ENCODE results near the gene STX2. TPM values are rescaled to one million over a fixed set of nuclear protein-coding genes. Genes with fewer than 3 reads are reported as not detected.
"Not testable (repeated sequence)": the region's sequence is repeated elsewhere in the genome, so short reads cannot be mapped to it uniquely, and the experiment has no call there.

The STX2 gene
- polyA plus RNA-seq (ENCODE audit: insufficient read length in 4 of 4) = 10 to 100 TPM; 22.4 to 36.0 (median 28.5) TPM

DNA sequence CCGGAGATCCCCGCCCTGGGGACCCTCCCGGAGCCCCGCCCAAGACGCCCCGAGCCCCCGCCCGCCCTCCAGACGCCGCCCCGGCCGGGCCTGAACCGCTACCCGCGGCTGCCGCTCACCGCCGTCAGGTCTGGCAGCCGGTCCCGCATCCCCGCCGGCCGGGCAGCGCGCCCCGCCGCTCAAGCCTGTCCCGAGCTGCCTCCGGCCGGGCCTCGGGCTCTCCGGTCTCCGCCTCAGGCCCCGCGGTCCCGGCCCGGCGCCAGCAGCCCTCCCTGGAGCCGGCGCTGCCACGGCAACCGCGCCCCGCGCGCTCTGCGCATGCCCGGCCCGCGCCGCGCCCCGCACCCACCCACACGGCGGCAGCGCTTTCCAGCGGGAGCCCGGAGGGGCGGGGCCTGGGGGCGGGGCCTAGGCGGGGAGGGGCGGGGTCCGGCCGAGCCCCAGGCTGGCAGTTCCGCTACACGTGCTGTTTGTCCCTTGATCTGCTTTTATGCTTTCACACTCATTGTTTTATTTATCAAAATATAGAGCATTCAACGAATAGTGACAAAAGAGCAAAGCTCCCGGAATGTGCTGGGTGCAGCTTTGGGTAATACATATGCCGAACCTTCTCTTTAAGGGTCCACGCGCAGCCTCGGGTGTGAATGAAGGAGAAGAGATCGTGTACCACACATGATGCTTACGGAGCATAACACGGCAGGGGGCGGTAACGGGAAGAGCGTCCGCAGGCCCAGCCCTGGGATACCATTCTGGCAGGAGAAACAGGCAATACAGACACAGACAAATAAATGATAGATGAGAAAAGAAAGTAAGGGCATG is at the start of gene STX2:
Gene STX2, minus strand, starts transcription at position 300 of the 819 bp plus-strand sequence. Its CDS starts 151 bp downstream, at position 149.
- peak in 2 of 4 donors; percentile 63 to 73 for DNase-seq (ENCODE audit: low read depth in 4 of 4, low spot score in 2 of 4)

DNA sequence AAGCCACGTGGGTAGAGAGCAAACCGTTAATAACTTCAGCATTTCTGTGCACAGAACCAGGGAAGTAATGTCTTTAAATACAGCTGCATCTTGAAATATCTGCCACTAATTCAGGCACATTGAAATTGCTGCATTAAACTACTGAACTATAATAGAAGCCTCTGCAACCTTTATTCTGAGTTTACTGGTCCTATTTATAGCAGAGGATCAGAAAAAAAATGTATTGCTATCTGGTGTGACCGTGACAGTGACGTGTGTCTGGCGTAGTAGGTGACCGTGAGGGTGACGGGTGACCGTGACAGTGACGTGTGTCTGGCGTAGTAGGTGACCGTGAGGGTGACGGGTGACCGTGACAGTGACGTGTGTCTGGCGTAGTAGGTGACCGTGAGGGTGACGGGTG is 48.1 kb upstream of the STX2 start:
- DNase-seq (ENCODE audit: low read depth in 4 of 4, low spot score in 2 of 4) = not testable (repeated sequence)

DNA sequence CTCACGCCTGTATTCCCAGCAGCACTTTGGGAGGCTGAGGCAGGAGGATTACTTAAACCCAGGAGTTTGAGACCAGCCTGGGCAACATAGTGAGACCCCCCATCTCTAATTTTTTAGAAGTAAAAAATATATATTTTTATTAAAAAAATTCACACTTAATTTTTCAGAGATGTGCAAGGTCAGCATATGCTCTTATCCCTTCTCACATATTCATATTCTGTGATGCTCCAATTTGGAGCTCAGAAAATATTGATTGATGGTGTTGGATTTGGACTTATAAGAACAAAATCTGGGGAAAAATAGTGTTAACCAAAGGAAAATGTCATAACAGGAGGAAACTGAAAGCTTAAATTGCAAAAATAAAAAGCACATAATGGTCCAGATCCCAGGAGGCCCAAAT is 42.5 kb upstream of the STX2 start:
- no peak for DNase-seq (ENCODE audit: low read depth in 4 of 4, low spot score in 2 of 4)

DNA sequence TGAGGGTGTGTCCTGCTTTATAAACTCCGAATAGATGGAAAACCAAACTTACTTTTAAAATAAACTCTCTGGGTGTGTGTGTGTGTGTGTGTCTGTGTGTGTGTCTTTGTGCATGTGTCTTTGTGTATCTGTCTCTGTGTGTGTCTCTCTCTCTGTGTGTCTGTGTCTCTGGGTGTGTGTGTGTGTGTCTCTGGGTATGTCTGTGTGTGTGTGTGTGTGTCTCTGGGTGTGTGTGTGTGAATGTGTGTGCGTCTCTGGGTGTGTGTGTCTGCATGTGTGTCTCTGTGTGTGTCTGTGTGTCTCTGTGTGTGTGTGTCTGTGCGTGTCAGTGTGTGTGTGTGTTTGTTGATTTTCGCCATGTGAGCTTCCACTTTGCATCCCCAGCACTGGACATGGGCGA is 42.0 kb upstream of the STX2 start:
- DNase-seq (ENCODE audit: low read depth in 4 of 4, low spot score in 2 of 4) = no peak

DNA sequence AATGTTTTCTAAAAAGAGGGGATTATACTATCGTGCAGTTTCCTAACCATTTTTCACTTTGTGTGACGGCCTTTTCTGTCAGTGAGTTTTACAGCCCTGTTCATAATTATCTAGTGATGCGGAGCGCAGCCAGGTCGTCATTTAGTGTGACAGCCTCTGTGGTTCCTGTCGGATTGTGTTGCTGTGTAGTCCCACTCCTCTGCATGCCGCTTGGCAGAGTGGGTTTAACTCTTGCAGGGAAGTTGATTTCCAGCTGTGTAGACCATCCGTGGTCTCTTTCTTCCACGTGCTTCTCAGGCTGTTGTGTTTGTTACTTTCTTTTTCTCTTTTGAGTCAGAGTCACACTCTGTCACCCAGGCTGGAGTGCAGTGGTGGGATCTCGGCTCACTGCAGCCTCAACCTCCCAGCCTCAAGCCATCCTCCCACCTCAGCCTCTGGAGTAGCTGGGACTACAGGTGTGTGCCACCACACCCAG is 41.4 kb upstream of the STX2 start:
- no peak for DNase-seq (ENCODE audit: low read depth in 4 of 4, low spot score in 2 of 4)

- no peak for DNase-seq (ENCODE audit: low read depth in 4 of 4, low spot score in 2 of 4)
Observed at GRCh38 chr12:130879781-130880389, 40.8 kb upstream of the STX2 start.

DNA sequence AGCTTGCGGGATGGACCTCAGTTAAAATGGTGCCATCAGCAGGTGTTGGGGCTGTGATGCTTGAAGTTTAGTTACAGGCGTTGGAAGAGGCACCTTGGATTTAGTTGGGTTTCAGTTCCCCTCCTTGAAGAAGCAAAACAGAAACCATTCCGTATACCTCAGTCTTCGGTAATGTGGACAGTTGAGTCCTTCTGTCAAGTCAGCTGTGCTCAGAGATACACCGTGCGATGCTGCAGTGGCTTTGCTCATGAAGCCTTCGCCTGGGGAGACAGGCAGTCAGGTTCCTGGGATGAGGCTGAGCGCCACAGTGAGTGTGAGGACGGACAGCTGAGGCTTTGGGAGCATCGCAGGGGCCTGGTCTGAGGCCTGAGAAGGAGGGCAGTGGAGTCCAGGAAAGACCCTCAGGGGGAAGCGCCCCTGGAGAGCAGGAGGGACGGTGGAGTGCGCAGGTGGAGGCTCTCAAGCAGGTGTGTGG is 40.2 kb upstream of the STX2 start:
- DNase-seq (ENCODE audit: low read depth in 4 of 4, low spot score in 2 of 4) = no peak

DNA sequence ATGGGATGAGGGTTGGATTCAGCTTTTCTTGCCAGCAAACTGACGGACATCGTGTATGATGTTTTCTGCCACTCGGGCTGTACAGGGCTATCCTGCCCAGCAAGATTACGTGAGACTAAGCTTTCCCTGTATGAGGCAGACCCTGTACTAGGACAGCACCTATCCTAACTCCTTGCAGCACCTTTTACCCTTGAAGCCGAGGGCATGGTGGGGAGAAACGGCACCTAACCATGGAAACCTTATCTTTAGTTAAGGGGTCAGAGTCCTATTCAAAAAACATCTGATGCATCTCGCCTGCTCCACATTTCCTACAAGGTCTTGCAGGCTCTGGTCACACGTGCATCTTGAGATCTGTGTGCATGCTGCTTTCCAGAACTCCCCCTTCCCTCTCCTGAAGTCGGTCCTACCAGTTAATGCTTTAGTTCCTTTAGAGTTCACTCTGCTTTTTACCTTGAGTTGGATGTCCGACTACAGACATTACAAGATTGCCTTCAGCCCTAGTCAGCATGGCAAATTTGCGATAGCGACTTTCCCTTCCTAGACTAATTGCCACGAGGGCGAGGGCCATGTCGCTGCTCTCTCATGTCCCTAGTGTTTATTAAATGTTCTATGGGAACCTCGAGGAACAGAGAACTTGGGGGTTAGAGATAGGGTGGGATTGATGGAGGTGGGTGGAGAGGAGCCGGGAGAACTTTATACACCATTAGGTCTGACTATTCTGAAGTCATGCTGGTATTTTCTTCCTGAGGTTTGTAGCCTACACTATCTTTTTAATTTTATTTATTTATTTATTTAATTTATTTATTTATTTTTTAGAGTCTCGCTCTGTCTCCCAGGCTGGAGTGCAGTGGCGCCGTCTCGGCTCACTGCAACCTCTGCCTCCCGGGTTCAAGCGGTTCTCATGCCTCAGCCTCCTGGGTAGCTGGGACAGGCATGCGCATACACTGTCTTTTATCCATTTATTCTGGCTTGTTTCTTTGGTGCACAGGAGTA is 39.4 kb upstream of the STX2 start:
- DNase-seq (ENCODE audit: low read depth in 4 of 4, low spot score in 2 of 4) = no peak

DNA sequence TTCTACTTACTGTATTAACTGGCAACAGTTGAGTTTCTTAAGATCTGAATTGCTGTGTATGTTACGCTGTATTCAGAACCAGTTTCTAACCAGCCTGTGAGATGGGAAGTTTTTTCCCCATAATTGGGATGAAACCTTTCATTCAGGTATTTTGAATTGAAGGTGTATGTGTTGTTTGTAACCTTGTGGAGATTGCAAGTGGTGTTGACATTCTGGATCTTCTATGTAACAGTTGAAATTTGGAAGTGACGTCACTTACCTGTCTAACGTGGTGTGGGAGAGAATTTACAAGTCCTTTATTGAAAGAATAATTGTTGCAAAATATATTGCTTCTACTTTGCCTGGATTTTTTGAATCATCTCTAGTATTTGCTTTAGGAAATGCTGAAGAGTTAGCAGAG is 38.3 kb upstream of the STX2 start:
- DNase-seq (ENCODE audit: low read depth in 4 of 4, low spot score in 2 of 4) = no peak

DNA sequence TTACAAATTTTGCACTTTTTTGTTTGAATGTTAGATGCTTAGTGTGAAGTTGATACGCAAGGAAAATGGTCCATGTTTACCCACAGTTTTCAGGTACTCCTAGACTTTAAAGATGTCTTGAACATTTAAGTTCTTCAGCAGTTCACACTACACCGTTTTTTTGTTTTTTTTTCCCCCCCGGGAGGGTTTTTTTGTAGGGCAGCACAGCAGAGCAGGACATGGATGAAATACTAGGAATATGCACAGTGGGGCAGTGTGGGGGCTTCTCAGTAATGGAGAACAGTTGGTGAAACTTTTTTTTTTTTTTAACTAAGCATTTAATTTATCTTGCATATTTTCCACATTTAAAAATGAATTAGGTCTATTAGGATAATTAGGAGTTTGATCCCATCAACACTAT is 37.7 kb upstream of the STX2 start:
- no peak for DNase-seq (ENCODE audit: low read depth in 4 of 4, low spot score in 2 of 4)

DNA sequence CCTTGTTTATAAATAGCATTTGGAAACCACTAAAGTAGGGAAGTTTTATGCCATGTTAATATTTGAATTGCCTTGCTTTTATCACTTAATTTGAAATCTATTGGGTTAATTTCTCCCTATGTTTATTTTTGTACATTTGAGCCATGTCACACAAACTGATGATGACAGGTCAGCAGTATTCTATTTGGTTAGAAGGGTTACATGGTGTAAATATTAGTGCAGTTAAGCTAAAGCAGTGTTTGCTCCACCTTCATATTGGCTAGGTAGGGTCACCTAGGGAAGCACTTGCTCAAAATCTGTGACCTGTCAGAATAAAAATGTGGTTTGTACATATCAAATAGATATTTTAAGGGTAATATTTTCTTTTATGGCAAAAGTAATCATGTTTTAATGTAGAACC is 37.2 kb upstream of the STX2 start:
- DNase-seq (ENCODE audit: low read depth in 4 of 4, low spot score in 2 of 4) = no peak

DNA sequence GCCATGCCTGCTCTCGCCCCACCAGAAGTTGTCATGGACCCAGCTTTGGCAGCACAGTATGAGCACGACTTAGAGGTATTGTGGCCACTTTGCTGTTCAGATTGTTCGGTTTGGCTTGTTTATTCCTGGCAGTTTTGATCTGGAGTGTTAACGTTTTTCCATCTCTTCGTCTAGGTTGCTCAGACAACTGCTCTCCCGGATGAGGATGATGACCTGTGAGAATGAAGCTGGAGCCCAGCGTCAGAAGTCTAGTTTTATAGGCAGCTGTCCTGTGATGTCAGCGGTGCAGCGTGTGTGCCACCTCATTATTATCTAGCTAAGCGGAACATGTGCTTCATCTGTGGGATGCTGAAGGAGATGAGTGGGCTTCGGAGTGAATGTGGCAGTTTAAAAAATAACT is 36.7 kb upstream of the STX2 start:
- not testable (repeated sequence) for DNase-seq (ENCODE audit: low read depth in 4 of 4, low spot score in 2 of 4)

DNA sequence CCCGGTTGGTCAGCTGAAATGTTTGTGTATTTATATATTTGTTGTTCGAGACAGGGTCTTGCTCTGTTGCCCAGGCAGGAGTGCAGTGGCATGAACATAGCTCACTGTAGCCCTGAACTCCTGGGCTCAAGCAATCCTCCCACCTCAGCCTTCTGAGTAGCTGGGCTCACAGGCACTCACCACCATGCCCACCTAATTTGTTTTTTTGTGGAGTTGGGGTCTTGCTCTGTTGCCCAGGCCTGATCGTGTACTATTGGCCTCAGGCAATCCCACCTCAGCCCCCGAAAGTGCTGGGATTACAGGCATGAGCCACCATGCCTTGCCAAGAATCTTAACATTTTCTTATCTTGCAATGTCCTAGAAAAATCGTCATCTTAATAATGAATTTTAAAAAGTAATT is 36.1 kb upstream of the STX2 start:
- DNase-seq (ENCODE audit: low read depth in 4 of 4, low spot score in 2 of 4) = no peak

DNA sequence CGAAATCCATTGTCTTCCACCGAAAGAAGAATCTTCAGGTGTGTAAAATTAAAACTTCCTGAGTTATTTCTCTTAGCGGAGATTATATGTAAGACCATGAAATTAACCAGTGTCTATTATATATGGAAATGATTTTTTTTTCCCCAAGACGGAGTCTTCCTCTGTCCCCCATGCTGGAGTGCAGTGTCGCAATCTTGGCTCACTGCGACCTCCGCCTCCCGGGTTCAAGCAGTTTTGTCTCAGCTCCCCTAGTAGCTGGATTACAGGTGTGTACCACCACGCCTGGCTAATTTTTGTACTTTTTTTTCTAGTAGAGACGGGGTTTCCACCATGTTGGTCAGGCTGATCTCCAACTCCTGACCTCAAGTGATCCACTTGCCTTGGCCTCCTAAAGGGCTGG is 35.6 kb upstream of the STX2 start:
- DNase-seq (ENCODE audit: low read depth in 4 of 4, low spot score in 2 of 4) = no peak

DNA sequence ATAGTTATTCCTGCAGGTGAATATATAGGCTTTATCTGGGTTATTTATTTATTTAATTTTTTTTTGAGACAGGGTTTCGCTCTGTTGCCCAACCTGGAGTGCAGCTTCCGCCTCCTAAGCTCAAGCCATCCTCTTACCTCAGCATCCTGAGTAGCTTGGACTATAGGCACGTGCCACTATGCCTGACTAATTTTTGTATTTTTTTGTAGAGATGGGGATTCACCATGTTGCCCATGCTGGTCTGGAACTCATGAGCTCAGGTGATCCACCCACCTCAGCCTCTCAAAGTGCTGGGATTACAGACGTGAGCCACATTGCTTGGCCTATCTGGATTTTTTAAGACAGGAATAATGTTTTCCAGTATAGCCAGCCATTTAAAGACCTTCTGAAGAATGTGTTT is 34.8 kb upstream of the STX2 start:
- no peak for DNase-seq (ENCODE audit: low read depth in 4 of 4, low spot score in 2 of 4)

GRCh38 chr12:130873106-130873795 is 34.2 kb upstream of the STX2 start:
- DNase-seq (ENCODE audit: low read depth in 4 of 4, low spot score in 2 of 4) = no peak

DNA sequence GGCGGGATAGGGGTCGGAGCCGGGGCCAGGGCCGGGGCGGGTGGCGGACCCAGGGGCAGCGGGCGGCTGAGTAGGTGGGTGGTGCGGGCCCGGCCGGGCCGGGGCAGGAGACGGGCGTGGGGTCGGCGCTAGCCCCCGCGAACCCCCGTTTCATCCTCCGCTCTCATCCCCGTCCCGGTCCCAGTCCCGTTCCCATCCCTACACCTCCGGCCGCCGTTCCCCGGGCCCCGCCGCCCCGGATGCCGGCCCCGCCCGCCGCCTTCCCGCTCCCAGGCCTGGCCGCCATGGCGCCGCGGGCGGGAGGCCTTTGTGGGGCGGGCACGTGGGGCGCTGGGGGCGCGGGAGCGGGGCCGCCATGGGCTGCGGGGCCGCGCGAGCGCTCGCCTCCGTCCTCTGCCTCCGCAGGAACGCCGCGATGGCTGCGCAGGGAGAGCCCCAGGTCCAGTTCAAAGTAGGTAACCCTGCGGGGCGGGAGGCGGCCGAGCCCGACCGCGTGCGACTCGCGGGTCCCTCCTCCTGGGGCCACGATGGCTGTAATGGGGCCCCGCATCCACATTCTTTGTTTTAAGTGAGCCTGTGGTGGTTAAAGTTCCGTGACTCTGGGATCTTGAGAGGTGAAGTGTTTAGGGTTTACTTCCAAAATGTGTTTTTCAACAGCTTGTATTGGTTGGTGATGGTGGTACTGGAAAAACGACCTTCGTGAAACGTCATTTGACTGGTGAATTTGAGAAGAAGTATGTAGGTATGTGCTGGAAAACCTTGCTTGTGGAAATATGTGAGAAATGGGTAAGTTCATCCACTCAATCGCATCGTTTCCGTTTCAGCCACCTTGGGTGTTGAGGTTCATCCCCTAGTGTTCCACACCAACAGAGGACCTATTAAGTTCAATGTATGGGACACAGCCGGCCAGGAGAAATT is 33.4 kb upstream of the STX2 start:
- DNase-seq (ENCODE audit: low read depth in 4 of 4, low spot score in 2 of 4) = no peak

GRCh38 chr12:130871286-130872178 is 32.5 kb upstream of the STX2 start, which contains the start of gene RAN:
RAN (plus strand) TSS chr12:130872066; CDS start chr12:130872594, 528 bp downstream.
- DNase-seq (ENCODE audit: low read depth in 4 of 4, low spot score in 2 of 4) = peak in 3 of 4 donors; percentile 67 to 82 (median 81)
